ENCODE measurements around the gene KDM6A. TPM values are rescaled to one million over a fixed set of nuclear protein-coding genes. Genes with fewer than 3 reads are reported as not detected.

Gene KDM6A
- polyA plus RNA-seq, 1 donor from 2014 or later = 25.1 TPM

DNA sequence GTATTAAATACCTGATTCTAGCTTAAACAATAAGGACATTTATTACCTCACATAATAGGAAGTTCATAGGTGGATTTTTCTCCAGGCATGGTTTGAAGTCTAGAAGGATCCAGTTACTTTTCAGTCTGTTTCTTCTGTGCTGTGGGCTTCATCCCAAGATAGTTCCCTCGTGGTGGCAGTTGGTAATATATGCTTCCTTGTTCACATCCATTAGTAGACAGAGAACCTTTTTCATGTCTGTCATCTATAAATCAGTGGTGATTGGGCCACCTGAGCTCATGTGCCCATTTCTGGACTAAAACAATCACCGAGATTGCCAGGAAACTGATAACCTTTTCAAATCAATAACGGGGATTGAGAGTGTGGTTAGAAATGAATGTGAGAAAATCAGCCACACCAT, 97.7 kb downstream of the KDM6A start:
- Histone ChIP-seq H3K79me2 (replicated peaks; ENCODE audit: insufficient read depth, low read length) (no peaks in the 10 kb centered on the region), H3K9ac (ENCODE audit: low read length) (no peak overlapping the region), H3K27me3 (ENCODE audit: insufficient read depth, low read depth, low read length) (no peaks in the 10 kb centered on the region), H3K36me3 (ENCODE audit: insufficient read depth, low read length) (no peaks in the 10 kb centered on the region), H3K9me3 (ENCODE audit: low read length) (no peaks in the 10 kb centered on the region), H3K4me3 (ENCODE audit: low read length) (no peak overlapping the region), H3K4me2 (ENCODE audit: low read length) (no peak overlapping the region), H3F3A (ENCODE audit: insufficient read depth, low read length, poor library complexity, severe bottlenecking) (no peaks in the 10 kb centered on the region), H3K27ac (ENCODE audit: low read length) (no peak overlapping the region), H2AFZ (ENCODE audit: low read depth, low read length) (no peak overlapping the region), H3K9me2 (ENCODE audit: insufficient read depth, low read length) (no peaks in the 10 kb centered on the region), H4K20me1 (ENCODE audit: insufficient read depth) (no peaks in the 10 kb centered on the region)
- TF ChIP-seq SMC3 (conservative IDR thresholded peaks at IDR 0.05; ENCODE audit: poor library complexity) = no peak
- TF ChIP-seq POLR2AphosphoS5 (IDR thresholded peaks at IDR 0.05) = no peak
- no peak for TF ChIP-seq EZH2 (IDR thresholded peaks at IDR 0.05; ENCODE audit: borderline replicate concordance, insufficient read depth, low read length, poor library complexity, severe bottlenecking)
- no peak for TF ChIP-seq TAF1 (IDR thresholded peaks at IDR 0.05; ENCODE audit: low read depth)
- TF ChIP-seq, protein P1, sequence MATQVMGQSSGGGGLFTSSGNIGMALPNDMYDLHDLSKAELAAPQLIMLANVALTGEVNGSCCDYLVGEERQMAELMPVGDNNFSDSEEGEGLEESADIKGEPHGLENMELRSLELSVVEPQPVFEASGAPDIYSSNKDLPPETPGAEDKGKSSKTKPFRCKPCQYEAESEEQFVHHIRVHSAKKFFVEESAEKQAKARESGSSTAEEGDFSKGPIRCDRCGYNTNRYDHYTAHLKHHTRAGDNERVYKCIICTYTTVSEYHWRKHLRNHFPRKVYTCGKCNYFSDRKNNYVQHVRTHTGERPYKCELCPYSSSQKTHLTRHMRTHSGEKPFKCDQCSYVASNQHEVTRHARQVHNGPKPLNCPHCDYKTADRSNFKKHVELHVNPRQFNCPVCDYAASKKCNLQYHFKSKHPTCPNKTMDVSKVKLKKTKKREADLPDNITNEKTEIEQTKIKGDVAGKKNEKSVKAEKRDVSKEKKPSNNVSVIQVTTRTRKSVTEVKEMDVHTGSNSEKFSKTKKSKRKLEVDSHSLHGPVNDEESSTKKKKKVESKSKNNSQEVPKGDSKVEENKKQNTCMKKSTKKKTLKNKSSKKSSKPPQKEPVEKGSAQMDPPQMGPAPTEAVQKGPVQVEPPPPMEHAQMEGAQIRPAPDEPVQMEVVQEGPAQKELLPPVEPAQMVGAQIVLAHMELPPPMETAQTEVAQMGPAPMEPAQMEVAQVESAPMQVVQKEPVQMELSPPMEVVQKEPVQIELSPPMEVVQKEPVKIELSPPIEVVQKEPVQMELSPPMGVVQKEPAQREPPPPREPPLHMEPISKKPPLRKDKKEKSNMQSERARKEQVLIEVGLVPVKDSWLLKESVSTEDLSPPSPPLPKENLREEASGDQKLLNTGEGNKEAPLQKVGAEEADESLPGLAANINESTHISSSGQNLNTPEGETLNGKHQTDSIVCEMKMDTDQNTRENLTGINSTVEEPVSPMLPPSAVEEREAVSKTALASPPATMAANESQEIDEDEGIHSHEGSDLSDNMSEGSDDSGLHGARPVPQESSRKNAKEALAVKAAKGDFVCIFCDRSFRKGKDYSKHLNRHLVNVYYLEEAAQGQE (IDR thresholded peaks at IDR 0.05; ENCODE audit: borderline replicate concordance) = no peak
- no peak for TF ChIP-seq MXI1 (conservative IDR thresholded peaks at IDR 0.05; ENCODE audit: poor library complexity, severe bottlenecking)
- TF ChIP-seq RAD21 (conservative IDR thresholded peaks at IDR 0.05) = no peak
- TF ChIP-seq EP300 (conservative IDR thresholded peaks at IDR 0.05; ENCODE audit: poor library complexity, severe bottlenecking) = no peak

DNA sequence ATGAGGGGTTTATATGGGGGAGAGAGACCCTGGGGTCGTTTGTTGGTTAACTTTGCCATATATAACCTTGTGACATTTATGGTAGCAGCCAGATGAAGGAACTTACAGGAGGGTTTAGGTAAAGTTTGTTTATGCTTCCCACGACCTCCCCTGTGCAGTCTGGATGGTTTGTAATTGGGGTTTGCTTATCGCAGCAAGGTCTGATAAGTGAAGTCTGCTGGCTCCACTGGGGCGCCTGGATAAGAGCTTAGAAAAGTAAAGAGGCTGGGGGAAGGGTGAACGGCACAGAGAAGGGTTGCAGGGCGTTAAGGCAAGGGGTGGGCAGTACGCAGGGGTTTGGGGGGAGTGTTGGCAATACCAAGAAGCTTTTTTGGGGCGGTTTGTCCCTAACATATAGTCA, 98.7 kb downstream of the KDM6A start:
- Histone ChIP-seq H3K4me2 (ENCODE audit: low read length) (no peak overlapping the region), H3K9me2 (ENCODE audit: insufficient read depth, low read length) (no peaks in the 10 kb centered on the region), H3K9me3 (ENCODE audit: low read length) (no peaks in the 10 kb centered on the region), H2AFZ (ENCODE audit: low read depth, low read length) (no peak overlapping the region), H3K27ac (ENCODE audit: low read length) (no peak overlapping the region), H3K36me3 (ENCODE audit: insufficient read depth, low read length) (no peaks in the 10 kb centered on the region), H3F3A (ENCODE audit: insufficient read depth, low read length, poor library complexity, severe bottlenecking) (no peaks in the 10 kb centered on the region), H3K9ac (ENCODE audit: low read length) (no peak overlapping the region), H3K27me3 (ENCODE audit: insufficient read depth, low read depth, low read length) (no peaks in the 10 kb centered on the region), H3K4me3 (ENCODE audit: low read length) (no peak overlapping the region), H4K20me1 (ENCODE audit: insufficient read depth) (no peaks in the 10 kb centered on the region), H3K79me2 (replicated peaks; ENCODE audit: insufficient read depth, low read length) (no peaks in the 10 kb centered on the region)
- TF ChIP-seq TAF1 (IDR thresholded peaks at IDR 0.05; ENCODE audit: low read depth) (no peak), SMC3 (conservative IDR thresholded peaks at IDR 0.05; ENCODE audit: poor library complexity) (no peak), EZH2 (IDR thresholded peaks at IDR 0.05; ENCODE audit: borderline replicate concordance, insufficient read depth, low read length, poor library complexity, severe bottlenecking) (no peak), RAD21 (conservative IDR thresholded peaks at IDR 0.05) (no peak), POLR2AphosphoS5 (IDR thresholded peaks at IDR 0.05) (no peak), EP300 (conservative IDR thresholded peaks at IDR 0.05; ENCODE audit: poor library complexity, severe bottlenecking) (no peak), CTCF (IDR thresholded peaks at IDR 0.05; ENCODE audit: poor library complexity, severe bottlenecking) (no peak), MXI1 (conservative IDR thresholded peaks at IDR 0.05; ENCODE audit: poor library complexity, severe bottlenecking) (no peak)
- TF ChIP-seq, protein P1 (IDR thresholded peaks at IDR 0.05; ENCODE audit: borderline replicate concordance) = no peak

All from neural cell (in vitro differentiated cells).